22Rv1 (cell line): ENCODE measurements around the gene ANKRD39.

Experiments used
- ZFX ChIP-seq: fragments of 450-650 bp; IDR thresholded peaks from 2 replicates; pipeline ENCODE4 v1.6.1; 2017; ENCODE audit warnings: antibody characterized with exemption, borderline replicate concordance
- TF ChIP-seq, protein P1 (sequence below): fragments of 450-650 bp; IDR thresholded peaks from 2 replicates; pipeline ENCODE4 v1.5.1; 2017; ENCODE audit warnings: mild to moderate bottlenecking

DNA sequence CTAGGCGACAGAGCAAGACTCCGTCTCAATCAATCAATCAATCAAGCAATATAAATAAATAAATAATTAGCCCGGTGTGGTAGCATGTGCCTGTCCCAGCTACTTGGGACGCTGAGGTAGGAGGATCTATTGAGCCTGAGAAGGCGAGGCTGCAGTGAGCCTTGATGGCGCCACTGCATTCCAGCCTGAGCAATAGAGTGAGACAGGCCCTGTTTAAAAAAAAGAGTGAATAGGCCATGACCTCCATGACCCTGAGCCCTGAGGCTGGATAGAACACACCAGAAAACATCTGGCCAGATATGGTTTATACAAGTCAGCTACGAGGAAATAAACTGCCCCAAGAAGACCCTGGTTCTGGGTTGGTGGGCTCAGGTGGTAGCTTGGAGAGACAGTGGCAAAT lies 32.4 kb upstream of the ANKRD39 start:
- TF ChIP-seq, protein P1, sequence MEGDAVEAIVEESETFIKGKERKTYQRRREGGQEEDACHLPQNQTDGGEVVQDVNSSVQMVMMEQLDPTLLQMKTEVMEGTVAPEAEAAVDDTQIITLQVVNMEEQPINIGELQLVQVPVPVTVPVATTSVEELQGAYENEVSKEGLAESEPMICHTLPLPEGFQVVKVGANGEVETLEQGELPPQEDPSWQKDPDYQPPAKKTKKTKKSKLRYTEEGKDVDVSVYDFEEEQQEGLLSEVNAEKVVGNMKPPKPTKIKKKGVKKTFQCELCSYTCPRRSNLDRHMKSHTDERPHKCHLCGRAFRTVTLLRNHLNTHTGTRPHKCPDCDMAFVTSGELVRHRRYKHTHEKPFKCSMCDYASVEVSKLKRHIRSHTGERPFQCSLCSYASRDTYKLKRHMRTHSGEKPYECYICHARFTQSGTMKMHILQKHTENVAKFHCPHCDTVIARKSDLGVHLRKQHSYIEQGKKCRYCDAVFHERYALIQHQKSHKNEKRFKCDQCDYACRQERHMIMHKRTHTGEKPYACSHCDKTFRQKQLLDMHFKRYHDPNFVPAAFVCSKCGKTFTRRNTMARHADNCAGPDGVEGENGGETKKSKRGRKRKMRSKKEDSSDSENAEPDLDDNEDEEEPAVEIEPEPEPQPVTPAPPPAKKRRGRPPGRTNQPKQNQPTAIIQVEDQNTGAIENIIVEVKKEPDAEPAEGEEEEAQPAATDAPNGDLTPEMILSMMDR, result no peak
- no peak for TF ChIP-seq ZFX
